ENCODE data around the gene CALN1.
"Not testable (repeated sequence)": the region's sequence is repeated elsewhere in the genome, so short reads cannot be mapped to it uniquely, and the experiment has no call there.

Gene CALN1

DNA sequence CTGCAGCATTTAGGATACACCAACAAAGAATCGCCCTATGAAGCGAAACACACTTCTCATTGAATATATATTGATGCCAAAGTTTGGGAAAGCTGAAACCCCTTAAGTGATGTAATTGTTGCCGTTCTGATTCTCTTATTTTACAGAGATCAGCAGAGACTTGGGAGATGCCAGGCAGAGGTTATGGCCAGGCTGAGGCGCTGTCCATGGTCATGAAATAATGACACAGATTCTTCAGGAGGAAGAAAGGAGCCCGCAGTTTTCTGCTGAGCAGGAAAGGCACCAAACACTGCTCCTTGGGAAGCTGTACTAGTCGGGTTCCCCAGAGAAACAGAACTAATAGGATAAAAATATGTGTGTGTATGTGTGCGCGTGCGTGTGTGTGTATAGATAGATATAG lies 566.0 kb downstream of the CALN1 start:
- DNase-seq = no peak

DNA sequence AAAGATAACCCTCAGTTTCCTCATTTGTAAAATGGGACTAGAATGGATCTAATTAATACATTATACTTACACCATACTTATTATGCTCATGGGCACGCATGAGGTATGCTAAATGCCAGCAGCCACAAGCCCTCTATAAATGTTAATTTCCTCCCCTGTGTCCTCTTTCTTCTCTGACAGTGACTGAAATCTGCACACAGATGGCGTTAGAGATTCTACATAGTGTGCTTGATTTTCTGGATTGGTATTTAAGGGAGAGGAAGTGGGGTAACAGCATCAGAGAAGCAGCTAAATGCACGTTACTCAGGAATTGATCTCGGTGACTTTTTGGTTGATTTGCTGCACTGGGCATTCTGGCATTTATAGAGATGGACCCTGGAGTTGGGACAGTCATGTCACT lies 568.5 kb downstream of the CALN1 start:
- no peak for DNase-seq

DNA sequence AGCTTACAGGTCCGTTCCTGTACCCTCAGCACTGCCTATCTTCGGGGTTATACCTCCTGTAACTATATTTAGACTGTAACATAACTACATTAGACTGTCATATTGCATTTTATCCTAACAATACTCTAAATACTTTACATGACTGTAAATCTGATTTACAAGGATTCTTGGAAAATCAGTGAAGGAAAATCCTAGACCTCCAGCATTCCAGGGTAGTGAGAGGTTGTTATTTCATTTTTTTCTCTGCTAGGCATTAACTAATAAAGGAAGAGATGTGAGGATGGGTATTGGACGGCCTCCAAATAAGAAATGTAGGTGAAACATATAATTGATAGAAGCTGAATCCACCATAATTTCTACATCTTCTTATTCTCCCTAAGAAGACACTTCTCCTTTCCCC lies 569.4 kb downstream of the CALN1 start:
- DNase-seq = no peak

DNA sequence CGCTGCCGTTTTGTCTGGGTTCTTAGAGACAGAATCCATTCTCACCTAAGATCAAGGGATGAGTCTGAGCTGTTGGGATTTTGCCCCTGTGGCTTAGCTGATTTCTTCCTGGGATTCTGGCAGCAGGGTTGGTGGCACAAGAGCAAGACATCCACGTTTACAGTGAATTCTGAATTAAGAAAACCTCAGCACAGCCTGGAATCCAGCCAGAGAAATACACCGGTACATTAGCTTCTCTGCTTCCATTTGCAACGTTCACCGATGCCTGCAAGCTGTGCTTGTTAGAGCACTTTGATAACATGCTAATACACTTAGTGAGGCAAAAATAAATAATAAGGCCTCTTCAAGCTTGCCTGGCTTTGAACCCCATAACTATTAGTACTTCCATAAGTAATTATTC lies 569.8 kb downstream of the CALN1 start:
- no peak for DNase-seq

DNA sequence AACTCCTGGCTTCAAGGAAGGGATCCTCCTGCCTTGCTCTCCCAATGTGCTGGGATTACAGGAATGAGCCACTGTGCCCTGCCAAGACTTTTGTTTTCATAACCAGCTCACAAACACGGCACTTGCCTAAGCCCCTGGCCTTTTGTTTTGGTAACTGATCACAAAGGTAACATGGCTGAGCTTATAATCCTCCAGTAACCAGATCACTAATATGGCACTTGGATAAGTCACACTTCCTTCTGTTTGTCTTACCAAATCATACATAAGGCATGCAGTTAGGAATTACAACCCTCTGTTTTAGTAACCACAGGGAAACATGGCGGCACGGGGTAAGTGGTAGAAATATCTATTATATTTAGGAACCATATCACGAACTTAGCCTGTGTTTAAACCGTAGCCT lies 577.1 kb downstream of the CALN1 start:
- DNase-seq = no peak

DNA sequence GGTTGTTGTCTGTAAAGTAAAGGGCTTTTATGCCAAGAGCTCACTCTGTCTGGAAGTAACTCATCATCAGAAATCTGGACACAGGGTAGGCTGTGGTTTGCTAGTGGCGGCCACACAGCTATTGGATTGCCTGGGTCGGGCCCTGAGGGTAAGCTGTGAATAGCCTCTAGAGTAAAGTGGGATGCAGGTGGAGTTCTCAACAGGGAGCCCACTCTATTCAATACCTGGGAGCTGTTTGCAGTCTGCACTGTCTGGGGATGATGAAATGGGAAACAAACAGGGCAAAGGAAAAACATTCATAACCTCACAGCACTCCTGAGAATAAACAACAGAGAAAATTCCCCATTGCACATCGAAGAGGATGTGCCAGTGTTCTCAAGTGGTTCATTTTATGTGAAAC lies 582.6 kb downstream of the CALN1 start:
- DNase-seq = no peak

DNA sequence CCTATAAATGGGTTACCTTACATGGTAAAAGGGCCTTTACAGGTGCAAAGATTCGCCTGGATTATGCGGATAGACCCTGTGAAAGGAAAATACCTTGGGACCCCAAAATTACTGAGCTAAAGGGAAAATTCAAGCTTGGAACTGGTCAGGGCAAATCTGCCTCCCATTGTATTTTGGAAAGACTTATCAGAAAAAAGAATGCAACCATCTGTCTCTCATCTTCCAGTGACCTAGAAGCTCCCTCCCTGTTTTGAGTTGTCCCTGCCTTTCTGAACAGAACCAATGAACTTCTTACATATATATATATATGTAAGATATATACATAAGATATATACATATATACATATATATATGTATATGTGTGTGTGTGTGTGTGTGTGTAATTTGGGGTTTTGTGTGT lies 583.8 kb downstream of the CALN1 start:
- DNase-seq = no peak

DNA sequence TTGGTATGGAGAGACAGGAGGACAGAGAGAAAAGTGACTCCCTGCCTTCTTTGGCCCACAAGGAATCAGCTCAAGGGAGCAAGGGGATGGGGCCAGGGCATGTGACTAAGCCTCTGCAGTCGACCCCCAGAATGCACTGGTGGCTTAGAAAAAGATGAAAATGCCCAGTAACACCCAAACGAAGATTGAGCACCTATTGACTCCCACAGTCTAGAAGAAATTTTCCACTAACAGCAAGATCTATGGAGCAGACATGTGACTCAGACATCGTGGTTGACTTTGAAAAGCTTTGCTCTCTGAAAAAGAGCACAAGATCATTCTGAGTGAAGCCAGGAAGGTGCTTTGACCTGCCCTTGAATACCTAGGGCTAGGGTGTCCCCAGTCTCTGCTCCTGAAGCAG lies 586.0 kb downstream of the CALN1 start:
- no peak for DNase-seq

DNA sequence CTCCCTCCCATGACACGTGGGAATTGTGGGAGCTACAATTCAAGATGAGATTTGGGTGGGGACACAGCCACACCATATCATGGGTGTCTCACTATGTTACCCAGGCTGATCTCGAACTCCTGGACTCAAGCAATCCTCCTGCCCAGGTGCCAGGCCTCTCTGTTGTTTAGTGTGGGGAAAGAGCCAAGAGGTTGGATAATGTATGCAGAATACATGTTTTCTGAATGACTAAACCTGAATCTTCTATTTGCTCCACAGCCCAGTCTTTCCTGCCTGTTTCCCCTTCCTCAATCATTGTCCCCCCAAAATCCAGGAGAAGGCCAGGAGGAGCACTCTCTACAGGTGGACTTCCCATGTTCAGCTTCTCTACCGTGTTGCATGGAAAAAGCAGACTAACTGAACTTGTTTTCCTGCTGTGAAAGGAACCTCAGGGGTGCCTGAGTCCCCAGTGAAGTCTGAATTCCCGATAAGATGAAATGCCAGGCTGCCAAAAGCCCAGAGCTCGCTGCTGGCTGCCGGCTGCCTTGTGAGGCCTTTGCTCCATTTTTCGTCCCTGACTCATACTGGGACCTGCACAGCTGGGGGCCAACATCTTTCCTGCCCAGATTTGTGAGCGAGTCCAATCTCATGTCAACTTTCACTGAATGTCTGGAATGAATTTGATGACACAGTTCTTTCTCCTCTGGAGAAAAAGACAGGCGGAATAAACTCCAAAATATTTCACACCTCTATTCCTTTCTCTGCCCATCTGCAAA lies 588.0 kb downstream of the CALN1 start:
- DNase-seq = no peak

DNA sequence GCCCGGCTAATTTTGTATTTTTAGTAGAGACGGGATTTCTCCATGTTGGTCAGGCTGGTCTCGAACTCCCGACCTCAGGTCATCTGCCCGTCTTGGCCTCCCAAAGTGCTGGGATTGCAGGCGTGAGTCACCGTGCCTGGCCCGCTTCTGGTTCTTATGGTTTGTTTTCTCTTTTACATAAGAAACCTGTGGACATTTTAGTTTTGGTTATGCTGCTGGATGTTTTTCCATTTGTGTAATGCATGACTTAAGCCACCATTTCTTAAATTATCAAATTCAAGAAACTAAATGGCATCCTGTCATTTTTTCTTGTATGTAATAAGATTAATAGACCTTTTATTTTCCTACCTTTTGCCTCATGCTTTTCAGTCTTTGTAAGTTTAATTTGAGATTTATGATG lies 589.7 kb downstream of the CALN1 start:
- not testable (repeated sequence) for DNase-seq

DNA sequence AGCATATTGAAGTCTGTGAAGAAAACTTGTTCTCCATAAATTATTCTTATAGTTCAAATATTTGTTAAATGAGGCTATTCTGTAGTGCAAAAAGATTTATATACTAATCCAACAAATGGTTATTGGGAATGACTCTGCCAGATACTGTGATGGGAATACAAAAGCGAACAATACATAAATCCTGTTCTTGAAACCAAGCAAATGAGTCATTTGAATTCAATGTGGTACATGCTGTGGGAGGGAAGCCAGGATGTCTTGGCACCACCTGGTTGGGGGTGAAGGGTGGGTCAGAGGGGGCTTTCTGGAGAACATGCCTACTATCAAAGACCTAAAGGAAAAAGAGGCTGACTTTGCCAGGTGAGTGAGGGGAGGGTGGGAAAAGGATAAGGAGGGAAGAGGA lies 594.2 kb downstream of the CALN1 start:
- no peak for DNase-seq

DNA sequence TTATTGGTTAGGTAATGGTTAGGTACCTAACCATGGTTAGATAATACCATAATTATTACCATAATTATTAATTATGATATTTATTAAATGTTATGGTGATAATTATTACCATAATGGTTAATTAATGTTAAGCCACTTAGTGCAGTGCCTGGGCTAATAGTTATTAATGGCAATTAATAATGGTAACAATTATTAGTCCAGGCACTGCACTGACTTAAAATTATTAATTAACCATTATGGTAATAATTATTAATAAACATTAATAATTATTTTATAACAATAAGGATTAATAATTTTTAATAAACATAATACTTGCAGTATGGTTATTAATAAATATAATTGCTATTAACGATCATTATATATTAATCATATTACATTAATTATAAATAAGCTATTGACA lies 604.0 kb downstream of the CALN1 start:
- DNase-seq = no peak

DNA sequence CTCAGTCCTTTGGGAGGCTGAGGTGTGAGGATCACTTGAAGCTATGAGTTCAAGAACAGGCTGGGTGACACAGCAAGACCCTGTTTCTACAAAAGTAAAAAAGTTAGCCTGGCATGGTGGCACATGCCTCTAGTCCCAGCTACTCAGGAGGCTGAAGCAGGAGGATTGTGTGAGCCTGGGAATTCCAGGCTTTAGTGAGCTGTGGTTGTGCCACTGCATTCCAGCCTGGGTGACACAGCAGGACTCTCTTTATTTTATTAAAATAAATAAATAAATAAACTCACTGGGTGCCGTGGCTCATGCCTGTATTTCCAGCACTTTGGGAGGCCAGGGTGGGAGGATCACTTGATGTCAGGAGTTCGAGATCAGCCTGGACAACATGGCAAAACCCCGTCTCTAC lies 607.9 kb downstream of the CALN1 start:
- no peak for DNase-seq

DNA sequence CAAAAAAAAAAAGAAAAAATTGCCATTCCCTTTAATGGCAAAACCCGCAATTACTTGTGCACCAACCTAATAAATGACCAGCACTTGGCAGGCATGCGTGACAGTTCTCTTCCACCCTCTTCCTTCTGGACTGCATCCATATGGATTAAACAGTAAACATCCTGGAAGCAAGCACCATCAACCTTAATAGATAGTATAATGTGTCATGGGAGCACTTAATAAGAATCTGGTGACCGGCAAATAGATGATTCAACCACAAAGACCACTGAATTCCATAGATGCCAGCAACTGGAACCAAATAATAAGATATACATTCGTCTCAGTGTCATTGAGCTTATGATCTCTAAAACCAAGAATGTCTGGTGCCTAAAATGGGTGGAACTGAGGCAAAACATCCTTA lies 610.2 kb downstream of the CALN1 start:
- DNase-seq = no peak

DNA sequence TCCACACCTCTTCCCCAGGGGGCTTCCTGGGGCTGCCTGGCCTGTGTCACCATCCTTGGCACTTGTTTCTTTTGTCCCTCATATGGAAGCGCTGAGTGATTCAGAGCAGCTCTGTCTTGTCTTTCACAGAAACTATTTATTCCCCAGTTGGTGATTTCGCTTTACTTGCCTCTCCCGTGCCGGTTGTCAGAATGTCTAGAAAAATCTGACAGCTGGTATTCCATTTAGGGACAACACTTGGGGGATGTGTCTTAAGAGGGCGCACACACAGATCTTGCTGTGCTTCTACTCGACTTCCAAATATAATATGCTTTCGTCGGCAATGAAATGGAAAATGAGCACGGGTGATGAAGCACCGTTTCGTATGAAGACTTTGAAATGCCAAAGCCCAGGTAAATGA lies 611.8 kb downstream of the CALN1 start:
- no peak for DNase-seq

DNA sequence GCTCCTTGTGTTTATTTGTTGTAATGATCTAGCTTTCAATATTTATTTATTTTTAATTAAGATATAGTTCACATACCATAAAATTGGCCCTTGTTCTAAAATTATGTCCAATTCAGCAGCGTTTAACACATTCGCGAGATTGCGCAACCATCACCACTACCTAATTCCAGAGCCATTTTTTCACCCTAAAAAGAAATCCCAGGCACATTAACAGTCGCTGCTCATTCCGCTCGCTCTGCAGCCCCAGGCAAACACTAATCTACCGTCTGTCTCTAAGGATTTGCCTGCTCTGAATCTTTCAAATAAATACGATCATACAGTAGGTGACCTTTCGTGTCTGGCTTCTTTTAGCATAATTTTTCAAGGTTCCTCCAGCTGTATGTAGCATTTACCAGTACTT lies 616.7 kb downstream of the CALN1 start:
- DNase-seq = no peak

DNA sequence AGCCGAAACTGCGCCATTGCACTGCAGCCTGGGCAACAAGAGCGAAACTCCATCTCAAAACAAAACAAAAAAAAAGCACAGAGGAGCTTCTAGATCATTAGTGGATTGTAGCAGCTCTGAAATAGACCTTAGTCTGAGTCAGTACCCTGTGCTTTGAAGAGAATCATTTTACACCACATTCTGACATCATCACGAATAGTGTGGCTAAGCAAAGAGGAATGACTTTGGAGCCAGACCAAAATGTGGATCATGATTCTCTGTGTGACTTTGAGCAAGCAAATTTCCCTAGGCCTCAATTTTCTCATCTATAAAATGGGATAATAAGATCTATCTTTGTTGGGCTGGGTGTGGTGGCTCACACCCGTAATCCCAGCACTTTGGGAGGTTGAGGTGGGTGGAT lies 618.9 kb downstream of the CALN1 start:
- no peak for DNase-seq

DNA sequence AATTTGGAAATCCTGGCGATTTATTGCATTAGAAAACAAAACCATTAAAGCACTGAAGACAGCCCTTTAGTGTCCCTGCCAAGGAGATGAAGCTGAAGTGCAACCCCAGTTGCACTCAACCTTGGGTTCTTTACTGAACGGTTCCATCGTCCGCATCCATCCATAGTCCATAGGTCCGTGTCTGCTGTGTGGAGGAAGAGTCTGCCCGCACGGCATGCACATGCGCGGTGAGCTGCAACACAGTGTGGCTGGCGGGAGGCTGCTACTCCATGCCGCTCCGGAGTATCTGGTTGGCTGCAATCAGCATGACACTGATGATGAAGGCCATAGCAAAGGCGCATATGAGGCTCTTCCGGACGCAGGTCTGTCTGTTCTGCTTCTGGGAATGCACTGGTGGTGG lies 624.6 kb downstream of the CALN1 start:
- no peak for DNase-seq

DNA sequence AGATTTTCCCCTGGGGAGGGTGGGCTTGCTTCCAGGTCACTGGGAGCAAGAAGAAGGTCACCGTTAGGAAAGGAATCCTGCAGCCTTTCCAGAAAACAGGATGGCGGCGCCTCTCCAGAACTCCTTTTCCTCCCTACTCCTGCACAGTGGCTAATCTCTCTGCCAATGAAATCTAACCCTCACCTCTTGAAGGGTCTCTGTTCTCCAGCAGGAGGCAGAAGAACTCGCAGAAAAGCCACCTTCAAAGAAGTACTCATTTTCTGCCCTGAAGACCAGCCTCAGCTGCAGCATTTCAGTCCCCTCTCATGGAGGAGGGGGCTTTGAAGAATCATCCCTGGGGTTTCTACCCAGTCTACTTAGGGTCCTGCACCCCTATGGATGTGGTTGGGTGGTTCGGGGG lies 626.9 kb downstream of the CALN1 start:
- DNase-seq = no peak

DNA sequence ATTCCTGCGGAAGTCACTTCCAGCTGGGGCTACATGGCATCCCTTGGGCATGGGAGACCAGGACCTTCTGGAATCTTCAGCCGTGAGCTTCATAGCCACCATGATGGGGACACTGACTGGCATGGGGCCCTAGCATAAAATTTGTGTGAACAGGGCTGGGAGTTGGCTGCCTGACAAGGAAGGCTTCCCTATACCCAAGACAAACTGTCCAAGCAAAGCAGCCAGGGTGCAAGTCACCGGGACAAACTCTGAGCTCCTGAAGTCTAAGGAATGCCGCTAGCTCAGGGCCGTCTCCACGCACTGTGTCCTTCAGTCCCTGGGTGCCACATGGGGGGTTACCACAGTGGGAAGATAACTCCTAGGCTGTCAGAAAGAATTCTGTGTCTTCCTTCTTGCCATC lies 627.4 kb downstream of the CALN1 start:
- DNase-seq = no peak

DNA sequence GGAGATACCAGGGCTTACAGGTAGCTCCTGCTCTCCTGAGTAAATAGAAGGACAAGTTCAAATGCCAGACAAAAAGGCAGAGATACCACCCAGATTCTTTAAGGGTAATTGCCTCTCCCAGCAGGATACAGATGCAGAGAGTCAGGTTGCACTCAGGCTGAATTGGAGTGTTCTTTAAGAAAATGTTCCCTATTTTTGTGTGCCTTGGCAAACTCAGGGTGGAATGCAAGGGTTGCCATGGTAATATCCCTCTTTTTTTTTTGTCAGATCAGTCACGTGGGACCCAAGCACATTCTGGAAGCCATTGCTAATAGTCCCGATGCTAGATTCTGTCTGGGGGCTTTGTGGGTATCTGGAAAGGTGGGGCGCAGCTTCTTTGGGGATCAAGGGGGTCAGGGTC lies 628.0 kb downstream of the CALN1 start:
- DNase-seq = no peak

DNA sequence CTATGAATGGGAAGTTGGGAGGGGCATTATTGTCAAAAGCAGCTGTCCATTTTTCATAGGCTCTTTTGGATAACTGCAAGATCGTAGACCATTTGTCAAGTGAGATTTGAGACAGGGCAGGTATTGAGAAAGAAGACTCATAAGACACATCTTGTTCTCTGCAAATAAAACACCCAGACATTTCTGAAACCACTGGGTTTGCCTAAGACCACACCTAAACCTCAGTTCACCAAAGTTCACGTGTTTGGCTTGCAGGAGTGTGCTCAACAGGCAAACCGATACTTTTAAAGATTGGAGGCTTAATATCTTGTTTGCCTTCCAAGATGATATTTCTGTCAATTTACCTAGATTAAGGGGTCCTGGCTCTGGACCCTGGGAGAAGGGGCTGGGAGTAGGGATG lies 628.4 kb downstream of the CALN1 start:
- no peak for DNase-seq

DNA sequence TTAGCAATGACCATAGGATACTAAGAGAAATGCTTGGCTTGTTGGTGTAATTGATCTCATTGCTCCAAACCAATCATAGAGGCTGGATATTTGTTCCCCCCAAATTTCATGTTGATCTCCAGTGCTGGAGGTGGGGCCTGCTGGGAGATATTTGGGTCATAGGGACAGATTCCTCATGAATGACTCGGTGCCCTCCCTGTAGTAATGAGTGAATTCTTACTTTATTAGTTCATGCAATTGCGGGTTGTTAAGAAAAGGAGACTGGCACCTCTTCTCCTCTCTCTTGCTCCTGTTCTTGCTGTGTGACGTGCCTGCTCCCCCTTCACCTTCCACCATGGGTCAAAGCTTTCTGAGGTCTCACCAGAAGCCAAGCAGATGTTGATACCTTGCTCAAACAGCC lies 630.1 kb downstream of the CALN1 start:
- no peak for DNase-seq

DNA sequence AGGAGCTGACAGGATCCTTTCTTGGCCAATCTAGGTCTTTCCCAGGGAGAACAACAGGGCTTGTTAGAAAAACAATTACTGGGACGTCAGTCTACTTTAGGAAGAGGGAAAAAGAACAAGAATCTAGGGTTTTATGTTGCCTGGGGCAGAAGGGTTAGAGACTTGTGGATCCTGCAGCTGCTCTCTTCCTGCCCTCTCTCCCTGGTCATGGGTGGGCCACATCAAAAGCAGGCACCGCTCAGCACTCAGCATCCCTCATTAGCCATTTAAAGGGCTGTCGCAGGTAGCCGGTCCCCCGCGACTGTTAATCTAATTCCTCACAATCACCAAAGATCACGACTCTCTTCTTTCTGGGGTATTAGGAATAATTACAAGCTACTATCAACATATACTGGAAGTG lies 631.9 kb downstream of the CALN1 start:
- DNase-seq = no peak

DNA sequence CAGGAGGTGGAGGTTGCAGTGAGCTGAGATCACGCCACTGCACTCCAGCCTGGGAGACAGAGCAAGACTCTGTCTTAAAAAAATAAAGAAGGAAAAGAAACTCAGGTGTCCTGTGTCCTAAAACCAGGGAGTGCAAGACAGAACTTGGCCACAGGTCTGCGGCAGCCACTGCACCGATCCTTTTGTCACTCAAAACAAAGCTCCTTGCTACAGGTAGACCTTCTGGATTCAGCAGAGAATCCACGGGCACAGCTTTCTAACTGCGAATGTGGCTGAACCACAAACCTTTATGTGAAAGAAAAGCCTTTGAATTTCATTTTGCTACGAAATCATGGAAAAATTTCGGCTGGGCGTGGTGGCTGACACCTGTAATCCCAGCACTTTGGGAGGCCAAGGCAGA lies 634.9 kb downstream of the CALN1 start:
- DNase-seq = no peak

DNA sequence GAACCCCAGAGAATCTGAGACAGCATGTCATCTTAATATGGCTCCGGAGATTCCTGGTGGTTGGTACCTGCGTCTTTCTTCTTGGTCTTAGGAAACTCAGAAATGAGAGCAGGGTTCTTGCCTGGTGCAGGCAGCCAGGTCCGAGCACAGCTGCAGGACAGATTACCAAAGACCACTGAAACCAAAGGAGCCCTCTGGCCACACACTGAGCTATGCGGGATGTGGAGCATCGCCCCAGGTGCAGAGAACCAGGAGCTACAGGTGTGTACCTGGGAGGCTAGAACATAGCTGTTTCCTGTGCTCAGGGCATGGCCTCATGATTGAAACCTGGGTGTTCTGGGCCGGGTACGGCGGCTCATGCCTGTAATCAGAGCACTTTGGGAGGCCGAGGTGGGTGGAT lies 635.4 kb downstream of the CALN1 start:
- no peak for DNase-seq

Measured in activated CD4-positive, alpha-beta T cell treated with anti-CD3 and anti-CD28 coated beads, Interleukin-2, amount 50 U/mL, for 1 hour (primary cell).